Measurements from ENCODE around the gene HMCN1. TPM values are rescaled to one million over a fixed set of nuclear protein-coding genes. Genes with fewer than 3 reads are reported as not detected.

HMCN1 gene
- total RNA-seq, 4 donors from 2014 or later, result 1.0 to 8.1 (median 2.5) TPM

- H3K4me3 ChIP-seq (ENCODE audit: low read depth, poor library complexity, severe bottlenecking), result no peak overlapping the region
- DNase-seq (ENCODE audit: low spot score in 2 of 2), result no peak
- intact Hi-C loops (cut with DNase I; ENCODE audit: low total_unique reads), result no loop called here
- TF ChIP-seq POLR2A (IDR thresholded peaks at IDR 0.05), result no peak
- no peak for TF ChIP-seq CTCF (IDR thresholded peaks at IDR 0.05)
- 79 to 91% methylated on average over 1 of the region's 1 CpG for WGBS, 2 donors
These were observed 61.0 kb downstream of the HMCN1 start for GRCh38 chr1:185795181-185795580.

- no peak overlapping the region for H3K4me3 ChIP-seq (ENCODE audit: low read depth, poor library complexity, severe bottlenecking)
- intact Hi-C loops (cut with DNase I; ENCODE audit: low total_unique reads), result no loop called here
These were observed 64.3 kb downstream of the HMCN1 start for GRCh38 chr1:185798505-185798904.

GRCh38 chr1:185803241-185803640 lies 69.0 kb downstream of the HMCN1 start:
- no peak overlapping the region for H3K4me3 ChIP-seq (ENCODE audit: low read depth, poor library complexity, severe bottlenecking)
- no peak for TF ChIP-seq CTCF (IDR thresholded peaks at IDR 0.05)
- no peak for TF ChIP-seq POLR2A (IDR thresholded peaks at IDR 0.05)
- intact Hi-C loops (cut with DNase I; ENCODE audit: low total_unique reads), result no loop called here
- 45% methylated on average over 1 of the region's 1 CpG for WGBS, 2 donors
- DNase-seq (ENCODE audit: low spot score in 2 of 2), result no peak

More at GRCh38 chr1:185798505-185798904, 64.3 kb downstream of the HMCN1 start:
- no peak for TF ChIP-seq CTCF (IDR thresholded peaks at IDR 0.05)
- TF ChIP-seq POLR2A (IDR thresholded peaks at IDR 0.05), result no peak
- DNase-seq (ENCODE audit: low spot score in 2 of 2), result no peak

GRCh38 chr1:185804206-185804605 lies 70.0 kb downstream of the HMCN1 start:
- TF ChIP-seq CTCF (IDR thresholded peaks at IDR 0.05) (no peak), POLR2A (IDR thresholded peaks at IDR 0.05) (no peak)
- intact Hi-C loops (cut with DNase I; ENCODE audit: low total_unique reads), result no loop called here
- no peak overlapping the region for H3K4me3 ChIP-seq (ENCODE audit: low read depth, poor library complexity, severe bottlenecking)
- DNase-seq (ENCODE audit: low spot score in 2 of 2), result no peak

- WGBS, 2 donors, result 64 to 71% methylated on average over 3 of the region's 3 CpGs
- intact Hi-C loops (cut with DNase I; ENCODE audit: low total_unique reads), result no loop called here
- no peak overlapping the region for H3K4me3 ChIP-seq (ENCODE audit: low read depth, poor library complexity, severe bottlenecking)
These were observed 70.4 kb downstream of the HMCN1 start for GRCh38 chr1:185804608-185805007.

More at GRCh38 chr1:185804608-185805007, 70.4 kb downstream of the HMCN1 start:
- TF ChIP-seq POLR2A (IDR thresholded peaks at IDR 0.05) (no peak), CTCF (IDR thresholded peaks at IDR 0.05) (no peak)
- DNase-seq (ENCODE audit: low spot score in 2 of 2), result no peak

All from lower leg skin (tissue), 4 donors.